Measurements from ENCODE around the gene TNFSF11.

TNFSF11 gene

GRCh38 chr13:42653679-42654078, 79.7 kb downstream of the TNFSF11 start:
- DNase-seq (ENCODE audit: low spot score): no peak

- DNase-seq (ENCODE audit: low spot score): no peak
These were observed 80.3 kb downstream of the TNFSF11 start for GRCh38 chr13:42654212-42654611.

- DNase-seq (ENCODE audit: low spot score): no peak
These were observed 80.8 kb downstream of the TNFSF11 start for GRCh38 chr13:42654722-42655121.

- no peak for DNase-seq (ENCODE audit: low spot score)
These were observed 82.2 kb downstream of the TNFSF11 start for GRCh38 chr13:42656161-42656560.

GRCh38 chr13:42656958-42657357, 83.0 kb downstream of the TNFSF11 start:
- DNase-seq (ENCODE audit: low spot score): no peak
